Vagina (tissue), 2 donors: ENCODE data around the gene SETDB1.

Source experiments
- CTCF ChIP-seq, 3 experiments: fragments of 450-650 bp in 2 of 3; fragments of 200-600 bp in 1 of 3; sonication (generic) in 1 of 3; IDR thresholded peaks; one replicate each; pipeline ENCODE4 v1.5.1; 2017 to 2019; ENCODE audit warnings: antibody characterized with exemption in 3 of 3, mild to moderate bottlenecking in 2 of 3, moderate library complexity in 2 of 3
- POLR2A ChIP-seq, 2 donors: fragments of 450-650 bp; IDR thresholded peaks; one replicate each; pipeline ENCODE4 v1.6.1; 2017; ENCODE audit warnings: antibody characterized with exemption in 2 of 2, mild to moderate bottlenecking in 2 of 2, moderate library complexity in 2 of 2
- POLR2AphosphoS5 ChIP-seq, 2 donors: sonication (generic); formaldehyde crosslinking; IDR thresholded peaks; one replicate each; pipeline ENCODE4 v1.9.0; 2017; ENCODE audit warnings: antibody characterized with exemption in 2 of 2, mild to moderate bottlenecking in 2 of 2, low read depth in 1 of 2; ENCODE audit not compliant: insufficient read depth in 1 of 2

GRCh38 chr1:150971583-150972416 lies 45.6 kb downstream of the SETDB1 start:
- no peak for TF ChIP-seq POLR2A (IDR thresholded peaks at IDR 0.05)
- no peak for TF ChIP-seq CTCF (IDR thresholded peaks at IDR 0.05)
- no peak for TF ChIP-seq POLR2AphosphoS5 (IDR thresholded peaks at IDR 0.05; ENCODE audit: insufficient read depth in 1 of 2, low read depth in 1 of 2)
